H1 (cell line): ENCODE measurements around the gene SBK1. TPM values are rescaled to one million over a fixed set of nuclear protein-coding genes. Genes with fewer than 3 reads are reported as not detected.

Source experiments
- CTCF ChIA-PET: fragments of 300-600 bp; sonication (Branson Sonifier 250); formaldehyde crosslinking; loops from one replicate; lab custom pipeline; 2021; ENCODE audit not compliant: partially characterized antibody; lab: Charles Lee
- POLR2A ChIA-PET: fragments of 300-600 bp; sonication (Branson Sonifier 250); formaldehyde crosslinking; loops from one replicate; lab custom pipeline; 2021; ENCODE audit warnings: inconsistent platforms; ENCODE audit not compliant: partially characterized antibody; lab: Charles Lee
- DNase-seq, 2 experiments: peaks; one replicate each; pipeline versions ENCODE4 v3.0.0 to v3.0.0-alpha.2; 2010 to 2022; ENCODE audit warnings: low spot score in 2 of 2, low read depth in 1 of 2, mixed read lengths in 1 of 2
- FAIRE-seq: peaks from 2 replicates; lab custom pipeline; 2011; peaks lifted over from hg19 to GRCh38; lab: Jason Lieb, UNC
- H2AFZ ChIP-seq: 2 replicates; pipeline ENCODE4 v1.8.1; 2012; ENCODE audit warnings: low read length, inconsistent platforms
- H2AK5ac ChIP-seq: 2 replicates; pipeline ENCODE4 v1.6.1; 2013; ENCODE audit warnings: low read depth, low read length
- H2BK120ac ChIP-seq: replicated peaks from 2 replicates; pipeline ENCODE3; 2013; ENCODE audit warnings: low read depth, low read length, inconsistent platforms
- H2BK12ac ChIP-seq: 2 replicates; pipeline ENCODE4 v1.6.1; 2013; ENCODE audit warnings: low read depth, low read length
- H2BK15ac ChIP-seq: 2 replicates; pipeline ENCODE4 v1.6.1; 2013; ENCODE audit warnings: low read length
- H2BK20ac ChIP-seq: 2 replicates; pipeline ENCODE4 v1.6.1; 2013; ENCODE audit warnings: low read length
- H2BK5ac ChIP-seq: 2 replicates; pipeline ENCODE4 v1.6.1; 2013; ENCODE audit warnings: low read depth, low read length
- H3K14ac ChIP-seq: 2 replicates; pipeline ENCODE4 v1.6.1; 2013; ENCODE audit warnings: inconsistent platforms; ENCODE audit not compliant: insufficient read length
- H3K18ac ChIP-seq: 2 replicates; pipeline ENCODE4 v1.6.1; 2013; ENCODE audit warnings: low read length; ENCODE audit errors: extremely low read depth
- H3K23ac ChIP-seq: 2 replicates; pipeline ENCODE4 v1.6.1; 2013; ENCODE audit warnings: inconsistent platforms; ENCODE audit not compliant: insufficient read length
- H3K23me2 ChIP-seq: 2 replicates; pipeline ENCODE4 v1.6.1; 2013; ENCODE audit warnings: low read depth, low read length
- H3K27ac ChIP-seq: 2 replicates; pipeline ENCODE4 v1.6.1; 2011; ENCODE audit warnings: low read depth, low read length, inconsistent platforms
- H3K27me3 ChIP-seq, 4 experiments: replicated peaks in 1 of 4; 1 replicate in 1 of 4; 2 replicates in 3 of 4; pipeline versions ENCODE4 v1.6.1 to v1.8.1; 2011 to 2013; ENCODE audit warnings: low read length in 3 of 4, mild to moderate bottlenecking in 3 of 4, inconsistent platforms in 2 of 4, mixed read lengths in 2 of 4, moderate library complexity in 1 of 4; ENCODE audit not compliant: control insufficient read depth in 3 of 4, insufficient read depth in 3 of 4; ENCODE audit errors: extremely low read depth in 1 of 4
- H3K36me3 ChIP-seq, 4 experiments: 2 replicates each; pipeline versions ENCODE4 v1.6.1 to v1.8.1; 2011 to 2013; ENCODE audit warnings: mild to moderate bottlenecking in 4 of 4, low read length in 3 of 4, moderate library complexity in 2 of 4, control low read depth in 1 of 4, inconsistent platforms in 1 of 4; ENCODE audit not compliant: insufficient read depth in 4 of 4, control insufficient read depth in 2 of 4
- H3K4ac ChIP-seq: replicated peaks from 2 replicates; pipeline ENCODE3; 2013; ENCODE audit warnings: low read length, low read depth, mixed read lengths, inconsistent platforms; ENCODE audit not compliant: insufficient read length
- H3K4me1 ChIP-seq, 4 experiments: replicated peaks in 1 of 4; 1 replicate in 1 of 4; 2 replicates in 3 of 4; pipeline versions ENCODE4 v1.6.1 to v1.8.1; 2011 to 2013; ENCODE audit warnings: low read length in 3 of 4, inconsistent platforms in 2 of 4, mixed read lengths in 1 of 4; ENCODE audit not compliant: insufficient read depth in 4 of 4, control insufficient read depth in 3 of 4
- H3K4me2 ChIP-seq, 2 experiments: 2 replicates each; pipeline versions ENCODE4 v1.6.1 to v1.8.1; 2011 to 2013; ENCODE audit warnings: low read depth in 2 of 2, low read length in 2 of 2, control low read depth in 1 of 2, inconsistent platforms in 1 of 2, mild to moderate bottlenecking in 1 of 2; ENCODE audit not compliant: insufficient read depth in 1 of 2
- H3K4me3 ChIP-seq, 4 experiments: fragments of 200-600, 300-600 bp in 1 of 4; sonication (generic), shearing (Covaris generic), sonication (Bioruptor Twin) in 1 of 4; 2 replicates each; pipeline versions ENCODE4 v1.5.1 to v1.8.1; 2011 to 2016; ENCODE audit warnings: low read length in 4 of 4, low read depth in 3 of 4, control low read depth in 2 of 4, inconsistent platforms in 2 of 4, mild to moderate bottlenecking in 2 of 4, mixed read lengths in 1 of 4, moderate library complexity in 1 of 4; ENCODE audit not compliant: insufficient read depth in 2 of 4; ENCODE audit errors: extremely low read depth in 1 of 4
- H3K56ac ChIP-seq: replicated peaks from 2 replicates; pipeline ENCODE3; 2013; ENCODE audit warnings: low read depth, mild to moderate bottlenecking, mixed read lengths, low read length, inconsistent platforms; ENCODE audit not compliant: insufficient read length
- H3K79me1 ChIP-seq: 2 replicates; pipeline ENCODE4 v1.6.1; 2013; ENCODE audit warnings: low read depth, low read length, control low read depth
- H3K79me2 ChIP-seq, 2 experiments: 2 replicates each; pipeline versions ENCODE4 v1.6.1 to v1.8.1; 2012 to 2013; ENCODE audit warnings: low read length in 2 of 2, mild to moderate bottlenecking in 2 of 2, inconsistent platforms in 1 of 2; ENCODE audit not compliant: insufficient read depth in 2 of 2, control insufficient read depth in 1 of 2
- H3K9ac ChIP-seq, 4 experiments: replicated peaks in 1 of 4; 1 replicate in 1 of 4; 2 replicates in 3 of 4; pipeline versions ENCODE4 v1.6.1 to v1.8.1; 2011 to 2013; ENCODE audit warnings: low read depth in 3 of 4, low read length in 3 of 4, control low read depth in 2 of 4, mild to moderate bottlenecking in 2 of 4, moderate library complexity in 2 of 4, inconsistent platforms in 1 of 4; ENCODE audit errors: extremely low read depth in 1 of 4
- H3K9me3 ChIP-seq, 2 experiments: 2 replicates each; pipeline versions ENCODE4 v1.6.1 to v1.8.1; 2012 to 2013; ENCODE audit warnings: mild to moderate bottlenecking in 2 of 2, moderate library complexity in 2 of 2, control low read depth in 1 of 2, inconsistent platforms in 1 of 2, low read depth in 1 of 2, low read length in 1 of 2, mixed read lengths in 1 of 2; ENCODE audit not compliant: insufficient read depth in 2 of 2
- H4K20me1 ChIP-seq, 2 experiments: replicated peaks in 1 of 2; 2 replicates each; pipeline versions ENCODE3 to v1.8.1; 2011 to 2013; ENCODE audit warnings: inconsistent platforms in 2 of 2, low read length in 2 of 2, mild to moderate bottlenecking in 1 of 2; ENCODE audit not compliant: insufficient read depth in 2 of 2, control insufficient read depth in 1 of 2
- H4K5ac ChIP-seq: 2 replicates; pipeline ENCODE4 v1.6.1; 2013; ENCODE audit warnings: low read length, low read depth, mixed read lengths, inconsistent platforms; ENCODE audit not compliant: insufficient read length
- H4K8ac ChIP-seq: 2 replicates; pipeline ENCODE4 v1.8.0; 2013; ENCODE audit warnings: mild to moderate bottlenecking, moderate library complexity, low read length, inconsistent platforms; ENCODE audit not compliant: insufficient read depth; ENCODE audit errors: extremely low read depth
- H4K91ac ChIP-seq: replicated peaks from 2 replicates; pipeline ENCODE3; 2013; ENCODE audit warnings: low read length, mixed read lengths, inconsistent platforms; ENCODE audit not compliant: insufficient read length
- EZH2 ChIP-seq: fragments of 200-600 bp; sonication (generic); IDR thresholded peaks from 2 replicates; pipeline ENCODE4 v1.7.1; 2012; ENCODE audit warnings: low read depth, mild to moderate bottlenecking, moderate library complexity, low read length, inconsistent platforms; ENCODE audit not compliant: severe bottlenecking
- KDM4A ChIP-seq: IDR thresholded peaks from one replicate; pipeline ENCODE4 v1.7.1; 2012; ENCODE audit warnings: low read depth, mild to moderate bottlenecking, moderate library complexity, low read length, inconsistent platforms; ENCODE audit not compliant: severe bottlenecking
- POLR2AphosphoS5 ChIP-seq: IDR thresholded peaks from 2 replicates; pipeline ENCODE4 v1.6.1; 2011; ENCODE audit warnings: low read depth, low read length
- WGBS, 2 experiments: shearing (Covaris generic) in 1 of 2; methylation state at CpG; one replicate each; pipeline versions ENCODE4 v1.1.6 to v1.1.7; 2013 to 2015; ENCODE audit warnings: low lambda C conversion rate in 2 of 2, mixed read lengths in 2 of 2, inconsistent platforms in 1 of 2, low coverage in 1 of 2, missing lambda C conversion rate in 1 of 2; ENCODE audit not compliant: insufficient replicate concordance in 2 of 2, insufficient coverage in 1 of 2, insufficient read length in 1 of 2; ENCODE audit errors: extremely low coverage in 1 of 2, missing lambda C conversion rate in 1 of 2; 5-methylcytosine and 5-hydroxymethylcytosine counted together
- polyA plus RNA-seq, 7 experiments: library from polyadenylated mRNA; depleted of rRNA in 3 of 7; stranded (reverse) in 5 of 7; unstranded in 2 of 7; fragments of >200 nt in 5 of 7; fragments of 200-250 nt in 2 of 7; gene quantifications; 1 replicate in 5 of 7; 2 replicates in 1 of 7; 4 replicates in 1 of 7; pipeline versions ENCODE4 v1.2.1 to v1.2.3, GENCODE V29; 2011 to 2013; ENCODE audit warnings: missing spikeins in 2 of 7, mixed read lengths in 2 of 7
- total RNA-seq: library from RNA; stranded (reverse); fragmentation: NEBNext Ultra II Directional; extraction: Animal tissue kit (Norgen Biotek cat#: 25700); gene quantifications from 2 replicates; pipeline ENCODE4 v1.2.1, GENCODE V29; 2021

SBK1 gene
- total and polyA plus RNA-seq, 2 of the 8 experiments (the other 6 are each of a cell fraction or from before 2014, with no cell fraction given), result 18.2 to 73.9 TPM

DNA sequence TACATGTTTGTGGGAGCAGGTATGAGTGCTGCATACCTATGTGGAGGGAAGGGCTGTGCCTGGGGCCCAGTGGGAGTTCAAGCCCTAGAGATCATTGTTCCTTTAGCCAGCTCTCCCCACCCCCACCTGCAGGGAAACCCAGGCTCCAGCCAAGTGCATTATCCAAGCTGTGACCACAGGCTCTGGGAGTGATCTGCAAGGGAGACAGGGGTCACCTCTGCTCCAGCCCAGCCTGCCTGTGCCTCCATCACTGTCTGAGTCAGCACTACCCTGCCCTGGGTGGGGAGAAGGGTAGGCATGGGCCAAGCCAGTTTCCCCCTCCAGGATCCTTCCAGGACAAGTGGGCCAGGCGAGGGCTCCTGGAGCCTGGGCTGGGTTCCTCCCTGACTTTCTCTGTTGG lies 32.1 kb upstream of the SBK1 start:
- POLR2A ChIA-PET, result no interaction called here
- Histone ChIP-seq H3K23ac (no peak overlapping the region), H3K27me3 (no peaks in the 10 kb centered on the region), H2BK12ac (peak overlapping the region; percentile 80; the same call in 1 of the 2 replicates), H4K8ac (no peak overlapping the region; the same call in 1 of the 2 replicates), H3K9me3 (no peaks in the 10 kb centered on the region), H4K20me1 (no peaks in the 10 kb centered on the region), H3K23me2 (peaks cover 3% of the 10 kb centered on the region; the same call in 1 of the 2 replicates), H2BK120ac (no peak overlapping the region), H4K91ac (peak overlapping the region; percentile 86), H3K56ac (no peak overlapping the region), H3K4ac (peak overlapping the region; percentile 87), H4K5ac (peak overlapping the region; percentile 50), H3K4me2 (peak overlapping the region; percentile 55 to 70), H3K9ac (no peak overlapping the region; a peak in 1 of 7 replicates), H2BK5ac (peak overlapping the region; percentile 60; the same call in 1 of the 2 replicates), H2AK5ac (0 out of 2 replicates have a peak overlapping the region, but pooled peaks have one; percentile 44), H3K27ac (no peak overlapping the region), H2BK20ac (0 out of 2 replicates have a peak overlapping the region, but pooled peaks have one; percentile 24), H2BK15ac (no peak overlapping the region), H3K4me3 (peak overlapping the region in 1 of 4 experiments; percentile 22; a peak in 2 of 8 replicates), H3K4me1 (peaks cover 0 to 34% (median 21%) of the 10 kb centered on the region in 4 experiments; a peak in 6 of 7 replicates), H3K79me2 (no peaks in the 10 kb centered on the region), H2AFZ (no peak overlapping the region), H3K14ac (no peak overlapping the region), H3K36me3 (no peaks in the 10 kb centered on the region), H3K79me1 (0 out of 2 replicates have a peak, but pooled peaks cover 2% of the 10 kb centered on the region), H3K18ac (peak overlapping the region; percentile 48)
- DNase-seq (no peak), FAIRE-seq (no peak)
- no CpG with 5 or more reads among the region's 1 CpG for WGBS, 2 experiments
- CTCF ChIA-PET, result interaction anchor here (0.8 to 1.3 kb wide), 2 partner anchors 15 to 61 kb away, joined by 3 to 4 read pairs; no protein-coding TSS in a partner anchor
- TF ChIP-seq KDM4A, result no peak
- no peak for TF ChIP-seq POLR2AphosphoS5
- TF ChIP-seq EZH2, result no peak
